Gastroesophageal sphincter (tissue), 3 donors: ENCODE measurements around the gene NLRC3.

ENCODE experiments used
- CTCF ChIP-seq, 4 experiments: fragments of 200-600 bp in 2 of 4; fragments of 450-650 bp in 2 of 4; sonication (generic) in 1 of 4; IDR thresholded peaks; one replicate each; pipeline ENCODE4 v1.5.1; 2017 to 2019; ENCODE audit warnings: antibody characterized with exemption in 4 of 4, mild to moderate bottlenecking in 2 of 4, moderate library complexity in 2 of 4
- EP300 ChIP-seq: sonication (generic); formaldehyde crosslinking; IDR thresholded peaks from one replicate; pipeline ENCODE4 v1.6.1; 2017; ENCODE audit warnings: antibody characterized with exemption, mild to moderate bottlenecking
- POLR2A ChIP-seq, 2 donors: fragments of 450-650 bp; IDR thresholded peaks; one replicate each; pipeline ENCODE4 v1.6.1; 2017; ENCODE audit warnings: antibody characterized with exemption in 2 of 2, mild to moderate bottlenecking in 2 of 2, moderate library complexity in 1 of 2
- POLR2AphosphoS5 ChIP-seq: sonication (generic); formaldehyde crosslinking; IDR thresholded peaks from one replicate; pipeline ENCODE4 v1.6.1; 2017; ENCODE audit warnings: antibody characterized with exemption

GRCh38 chr16:3591991-3592390 lies 14.8 kb upstream of the NLRC3 start:
- TF ChIP-seq CTCF (IDR thresholded peaks at IDR 0.05), result no peak
- no peak for TF ChIP-seq EP300
- no peak for TF ChIP-seq POLR2AphosphoS5
- TF ChIP-seq POLR2A (IDR thresholded peaks at IDR 0.05), result no peak
